MCF 10A (cell line): Measurements from ENCODE around the gene CPN2. TPM values are rescaled to one million over a fixed set of nuclear protein-coding genes. Genes with fewer than 3 reads are reported as not detected.

ENCODE experiments used
- BruUV-seq: library from RNA; stranded (reverse); fragments of 400-500 nt; replicated peaks from 2 replicates; lab custom pipeline; 2021; lab: Mats Ljungman, UMichigan
- CTCF ChIA-PET: fragments of 300-600 bp; sonication (Branson Sonifier 250); formaldehyde crosslinking; extraction: SDS; loops from one replicate; lab custom pipeline; 2021; ENCODE audit warnings: antibody characterized with exemption, inconsistent platforms; lab: Yijun Ruan, JAX
- POLR2A ChIA-PET: fragments of 300-600, 350-650 bp; sonication (Branson Sonifier 250); formaldehyde crosslinking; extraction: SDS; loops from one replicate; lab custom pipeline; 2020; ENCODE audit warnings: antibody characterized with exemption, inconsistent platforms; lab: Yijun Ruan, JAX
- DNase-seq: peaks from one replicate; pipeline ENCODE4 v3.0.0-alpha.2; 2018; ENCODE audit not compliant: unreplicated experiment
- H3K27ac Mint-ChIP-seq: one replicate; pipeline ENCODE4 v1.8.0; 2022; ENCODE audit warnings: mild to moderate bottlenecking, low read depth, mixed read lengths; ENCODE audit not compliant: unreplicated experiment
- H3K27me3 Mint-ChIP-seq: one replicate; pipeline ENCODE4 v1.8.0; 2022; ENCODE audit warnings: mixed read lengths; ENCODE audit not compliant: insufficient read depth, unreplicated experiment
- H3K36me3 Mint-ChIP-seq: one replicate; pipeline ENCODE4 v1.8.0; 2022; ENCODE audit warnings: mild to moderate bottlenecking, moderate library complexity, mixed read lengths; ENCODE audit not compliant: insufficient read depth, unreplicated experiment
- H3K4me1 Mint-ChIP-seq: one replicate; pipeline ENCODE4 v1.8.0; 2022; ENCODE audit warnings: mixed read lengths; ENCODE audit not compliant: insufficient read depth, unreplicated experiment
- H3K4me3 Mint-ChIP-seq: one replicate; pipeline ENCODE4 v1.8.0; 2022; ENCODE audit warnings: mild to moderate bottlenecking, moderate library complexity, mixed read lengths; ENCODE audit not compliant: unreplicated experiment
- H3K9me3 Mint-ChIP-seq: one replicate; pipeline ENCODE4 v1.8.0; 2022; ENCODE audit warnings: mixed read lengths; ENCODE audit not compliant: unreplicated experiment
- CTCF ChIP-seq: fragments of 200-600 bp; IDR thresholded peaks from one replicate; pipeline ENCODE4 v1.8.0; 2022; ENCODE audit warnings: antibody characterized with exemption, mild to moderate bottlenecking; ENCODE audit not compliant: unreplicated experiment
- intact Hi-C: fragments of 100-400 bp; cut with micrococcal nuclease; formaldehyde crosslinking; loops from 2 replicates; pipeline ENCODE4 v1.14.1; 2022
- total RNA-seq: library from RNA; stranded (reverse); gene quantifications from 2 replicates; pipeline ENCODE4 v1.2.3, GENCODE V29; 2022

The CPN2 gene
- total RNA-seq, 1 experiment from 2014 or later = not detected

DNA sequence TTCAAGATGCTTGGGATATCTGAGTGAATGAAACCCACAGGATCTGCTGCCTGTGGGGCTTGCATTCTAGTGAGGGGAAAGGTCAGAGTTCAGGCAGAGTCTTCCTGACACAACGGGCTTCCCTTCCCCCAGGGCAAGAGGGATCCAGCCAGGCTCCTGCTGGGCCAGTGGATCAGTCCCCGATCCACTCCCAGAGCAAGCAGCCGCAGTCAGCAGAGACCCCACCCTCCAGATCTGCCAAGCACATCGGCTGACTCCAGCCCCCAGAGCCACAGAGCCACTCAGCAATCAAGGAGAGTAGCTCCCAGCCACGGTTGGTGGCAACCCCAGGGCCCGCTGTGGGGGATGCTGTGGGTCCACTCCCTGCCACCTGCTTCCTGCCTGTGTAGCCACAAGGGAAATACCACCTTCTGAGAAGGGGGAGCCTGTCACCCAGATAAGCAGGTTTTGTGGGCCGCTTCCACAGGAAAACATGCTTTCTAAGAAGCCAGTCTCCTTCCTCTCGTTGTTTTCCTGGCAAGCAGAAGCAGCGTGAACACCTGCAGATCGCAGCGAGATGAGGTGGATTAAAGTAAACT is 44.9 kb downstream of the CPN2 start:
- no TSS peak for BruUV-seq
- no peak for TF ChIP-seq CTCF
- intact Hi-C loops = no loop called here
- Mint-ChIP-seq H3K27me3 (no peaks in the 10 kb centered on the region), H3K4me1 (peaks cover 9% of the 10 kb centered on the region), H3K36me3 (no peaks in the 10 kb centered on the region), H3K9me3 (no peaks in the 10 kb centered on the region), H3K27ac (no peak overlapping the region), H3K4me3 (no peak overlapping the region)
- ChIA-PET POLR2A (interaction anchor here (0.5 kb wide), 1 partner anchor 8 kb away, joined by 3 read pairs; no protein-coding TSS in a partner anchor), CTCF (interaction anchor here (0.9 to 2.2 kb wide), 3 partner anchors 38 to 1407 kb away, joined by 3 to 7 read pairs (median 3); no protein-coding TSS in a partner anchor)
- no peak for DNase-seq

- ChIA-PET POLR2A (no interaction called here), CTCF (interaction anchor here (0.6 to 2.2 kb wide), 4 partner anchors 9 to 216 kb away, joined by 3 to 7 read pairs (median 4); no protein-coding TSS in a partner anchor)
- intact Hi-C loops = no loop called here
- Mint-ChIP-seq H3K4me3 (no peak overlapping the region), H3K4me1 (peaks cover 12% of the 10 kb centered on the region), H3K9me3 (no peaks in the 10 kb centered on the region), H3K27me3 (no peaks in the 10 kb centered on the region), H3K36me3 (no peaks in the 10 kb centered on the region), H3K27ac (no peak overlapping the region)
- TF ChIP-seq CTCF = no peak
- DNase-seq = no peak
- BruUV-seq = no TSS peak
Measured at GRCh38 chr3:194305356-194306108, 45.6 kb downstream of the CPN2 start.

- DNase-seq = no peak
- Mint-ChIP-seq H3K9me3 (no peaks in the 10 kb centered on the region), H3K4me3 (no peak overlapping the region), H3K27ac (no peak overlapping the region), H3K27me3 (no peaks in the 10 kb centered on the region), H3K4me1 (peaks cover 15% of the 10 kb centered on the region), H3K36me3 (no peaks in the 10 kb centered on the region)
- ChIA-PET POLR2A (no interaction called here), CTCF (interaction anchor here (0.5 to 2.2 kb wide), 3 partner anchors 10 to 520 kb away, joined by 3 to 7 read pairs (median 5); no protein-coding TSS in a partner anchor)
- intact Hi-C loops = no loop called here
- no peak for TF ChIP-seq CTCF
- no TSS peak for BruUV-seq
Measured at GRCh38 chr3:194304186-194304917, 46.8 kb downstream of the CPN2 start.

DNA sequence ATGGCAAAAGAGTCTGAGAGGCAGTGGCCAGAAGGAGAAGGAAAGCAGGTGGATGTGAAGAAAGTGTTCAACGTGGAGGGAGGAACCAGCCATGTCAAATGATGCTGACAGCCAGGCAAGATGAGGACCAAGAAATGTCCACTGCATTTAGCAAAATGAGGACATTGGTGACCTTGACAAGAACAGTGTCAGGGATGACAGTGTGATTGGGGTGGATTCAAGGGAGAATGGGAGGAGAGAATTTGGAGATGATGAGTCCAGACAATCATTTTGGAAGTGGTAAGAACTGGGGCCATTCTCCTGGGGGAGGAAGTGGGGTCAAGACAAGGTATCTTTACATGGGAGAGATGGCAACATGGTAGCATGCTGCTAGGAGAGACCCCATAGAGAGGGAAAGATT is 47.4 kb downstream of the CPN2 start:
- Mint-ChIP-seq H3K27me3 (no peaks in the 10 kb centered on the region), H3K27ac (no peak overlapping the region), H3K36me3 (no peaks in the 10 kb centered on the region), H3K4me3 (no peak overlapping the region), H3K9me3 (no peaks in the 10 kb centered on the region), H3K4me1 (peaks cover 9% of the 10 kb centered on the region)
- POLR2A ChIA-PET = no interaction called here
- intact Hi-C loops = no loop called here
- CTCF ChIA-PET = no interaction called here
- TF ChIP-seq CTCF = no peak
- BruUV-seq = no TSS peak
- no peak for DNase-seq
